Measurements from ENCODE around the gene AURKA. TPM values are rescaled to one million over a fixed set of nuclear protein-coding genes. Genes with fewer than 3 reads are reported as not detected.

The AURKA gene
- total RNA-seq, 1 donor: 4.7 TPM

- no peak overlapping the region for H3K4me3 ChIP-seq (ENCODE audit: insufficient read depth, low read length)
- peak overlapping the region; percentile 51 for H2AFZ ChIP-seq (ENCODE audit: low read length)
- H3K4me2 ChIP-seq (ENCODE audit: insufficient read depth, low read length): no peak overlapping the region
- no peak overlapping the region for H3K27ac ChIP-seq (ENCODE audit: low read depth, low read length)
- H3K9me3 ChIP-seq (ENCODE audit: low read depth, low read length): no peaks in the 10 kb centered on the region
- H3K27me3 ChIP-seq (ENCODE audit: insufficient read depth, low read length): no peaks in the 10 kb centered on the region
- peaks cover 23% of the 10 kb centered on the region for H3K36me3 ChIP-seq (ENCODE audit: insufficient read depth, low read length)
- peaks cover 12% of the 10 kb centered on the region for H4K20me1 ChIP-seq (ENCODE audit: insufficient read depth, low read length)
- TF ChIP-seq CTCF (IDR thresholded peaks at IDR 0.05; ENCODE audit: extremely low read depth, low read depth, low read length): no peak
- peaks cover 14% of the 10 kb centered on the region for H3K4me1 ChIP-seq (ENCODE audit: insufficient read depth, low read length)
- peaks cover 42% of the 10 kb centered on the region for H3K79me2 ChIP-seq (ENCODE audit: insufficient read depth, low read length)
- DNase-seq (ENCODE audit: insufficient read length, low spot score, missing footprints): peak; percentile 14
These were observed 29.1 kb downstream of the AURKA start for GRCh38 chr20:56362833-56363413.

GRCh38 chr20:56361900-56362299 lies 30.1 kb downstream of the AURKA start:
- Histone ChIP-seq H3K4me2 (ENCODE audit: insufficient read depth, low read length) (no peak overlapping the region), H3K4me1 (ENCODE audit: insufficient read depth, low read length) (peaks cover 14% of the 10 kb centered on the region), H3K9me3 (ENCODE audit: low read depth, low read length) (no peaks in the 10 kb centered on the region), H2AFZ (ENCODE audit: low read length) (no peak overlapping the region), H3K79me2 (ENCODE audit: insufficient read depth, low read length) (peaks cover 42% of the 10 kb centered on the region), H3K27ac (ENCODE audit: low read depth, low read length) (no peak overlapping the region), H3K4me3 (ENCODE audit: insufficient read depth, low read length) (no peak overlapping the region), H3K36me3 (ENCODE audit: insufficient read depth, low read length) (peaks cover 14% of the 10 kb centered on the region), H4K20me1 (ENCODE audit: insufficient read depth, low read length) (peaks cover 12% of the 10 kb centered on the region), H3K27me3 (ENCODE audit: insufficient read depth, low read length) (no peaks in the 10 kb centered on the region)
- no peak for TF ChIP-seq CTCF (IDR thresholded peaks at IDR 0.05; ENCODE audit: extremely low read depth, low read depth, low read length)
- no peak for DNase-seq (ENCODE audit: insufficient read length, low spot score, missing footprints)

- Histone ChIP-seq H3K4me1 (ENCODE audit: insufficient read depth, low read length) (peaks cover 14% of the 10 kb centered on the region), H3K36me3 (ENCODE audit: insufficient read depth, low read length) (peaks cover 6% of the 10 kb centered on the region), H2AFZ (ENCODE audit: low read length) (no peak overlapping the region), H3K9me3 (ENCODE audit: low read depth, low read length) (no peaks in the 10 kb centered on the region), H3K27ac (ENCODE audit: low read depth, low read length) (no peak overlapping the region), H3K4me2 (ENCODE audit: insufficient read depth, low read length) (peak overlapping the region; percentile 89), H3K79me2 (ENCODE audit: insufficient read depth, low read length) (peaks cover 42% of the 10 kb centered on the region), H3K27me3 (ENCODE audit: insufficient read depth, low read length) (no peaks in the 10 kb centered on the region), H4K20me1 (ENCODE audit: insufficient read depth, low read length) (peaks cover 12% of the 10 kb centered on the region), H3K4me3 (ENCODE audit: insufficient read depth, low read length) (no peak overlapping the region)
- peak; percentile 6 for DNase-seq (ENCODE audit: insufficient read length, low spot score, missing footprints)
- no peak for TF ChIP-seq CTCF (IDR thresholded peaks at IDR 0.05; ENCODE audit: extremely low read depth, low read depth, low read length)
These were observed 31.2 kb downstream of the AURKA start for GRCh38 chr20:56360908-56361205.

- Histone ChIP-seq H4K20me1 (ENCODE audit: insufficient read depth, low read length) (peaks cover 12% of the 10 kb centered on the region), H3K9me3 (ENCODE audit: low read depth, low read length) (no peaks in the 10 kb centered on the region), H3K79me2 (ENCODE audit: insufficient read depth, low read length) (peaks cover 42% of the 10 kb centered on the region), H3K4me3 (ENCODE audit: insufficient read depth, low read length) (peak overlapping the region; percentile 75), H3K4me1 (ENCODE audit: insufficient read depth, low read length) (peaks cover 14% of the 10 kb centered on the region), H3K36me3 (ENCODE audit: insufficient read depth, low read length) (peaks cover 5% of the 10 kb centered on the region), H3K27ac (ENCODE audit: low read depth, low read length) (peak overlapping the region; percentile 62), H3K27me3 (ENCODE audit: insufficient read depth, low read length) (no peaks in the 10 kb centered on the region), H2AFZ (ENCODE audit: low read length) (peak overlapping the region; percentile 87), H3K4me2 (ENCODE audit: insufficient read depth, low read length) (peak overlapping the region; percentile 89)
- TF ChIP-seq CTCF (IDR thresholded peaks at IDR 0.05; ENCODE audit: extremely low read depth, low read depth, low read length): no peak
- peak; percentile 82 for DNase-seq (ENCODE audit: insufficient read length, low spot score, missing footprints)
These were observed 31.7 kb downstream of the AURKA start for GRCh38 chr20:56360133-56360907.

Data from osteoblast (primary cell).